ENCODE data around the gene ADD2. TPM values are rescaled to one million over a fixed set of nuclear protein-coding genes. Genes with fewer than 3 reads are reported as not detected.

Gene ADD2
- total RNA-seq, 6 experiments from 2014 or later = not detected

GRCh38 chr2:70724366-70724765 lies 43.6 kb downstream of the ADD2 start:
- Mint-ChIP-seq H3K9me3 (no peaks in the 10 kb centered on the region), H3K4me3 (no peak overlapping the region), H3K4me1 (ENCODE audit: low read depth) (peaks cover 7% of the 10 kb centered on the region), H3K27ac (no peak overlapping the region), H3K27me3 (ENCODE audit: insufficient read depth) (peaks cover 9% of the 10 kb centered on the region), H3K36me3 (ENCODE audit: low read depth) (no peaks in the 10 kb centered on the region)
- DNase-seq = no peak
- TF ChIP-seq CTCF (IDR thresholded peaks at IDR 0.05) = no peak

GRCh38 chr2:70723286-70723885 lies 44.6 kb downstream of the ADD2 start:
- H3K4me3 Mint-ChIP-seq = no peak overlapping the region
- peaks cover 11% of the 10 kb centered on the region for H3K27me3 Mint-ChIP-seq (ENCODE audit: insufficient read depth)
- no peak for TF ChIP-seq CTCF (IDR thresholded peaks at IDR 0.05)
- H3K27ac Mint-ChIP-seq = no peak overlapping the region
- H3K36me3 Mint-ChIP-seq (ENCODE audit: low read depth) = no peaks in the 10 kb centered on the region
- peaks cover 7% of the 10 kb centered on the region for H3K4me1 Mint-ChIP-seq (ENCODE audit: low read depth)
- H3K9me3 Mint-ChIP-seq = no peaks in the 10 kb centered on the region
- DNase-seq = no peak

GRCh38 chr2:70720124-70720523 lies 47.9 kb downstream of the ADD2 start:
- no peak for TF ChIP-seq CTCF (IDR thresholded peaks at IDR 0.05)
- Mint-ChIP-seq H3K36me3 (ENCODE audit: low read depth) (no peaks in the 10 kb centered on the region), H3K27me3 (ENCODE audit: insufficient read depth) (peaks cover 35% of the 10 kb centered on the region), H3K4me3 (no peak overlapping the region), H3K27ac (no peak overlapping the region), H3K9me3 (no peaks in the 10 kb centered on the region), H3K4me1 (ENCODE audit: low read depth) (no peaks in the 10 kb centered on the region)
- DNase-seq = no peak

- TF ChIP-seq CTCF (IDR thresholded peaks at IDR 0.05) = no peak
- H3K27me3 Mint-ChIP-seq (ENCODE audit: insufficient read depth) = peaks cover 35% of the 10 kb centered on the region
- no peak overlapping the region for H3K27ac Mint-ChIP-seq
- no peak overlapping the region for H3K4me3 Mint-ChIP-seq
- no peaks in the 10 kb centered on the region for H3K9me3 Mint-ChIP-seq
- no peaks in the 10 kb centered on the region for H3K36me3 Mint-ChIP-seq (ENCODE audit: low read depth)
- DNase-seq = no peak
- H3K4me1 Mint-ChIP-seq (ENCODE audit: low read depth) = no peaks in the 10 kb centered on the region
These were observed 48.8 kb downstream of the ADD2 start for GRCh38 chr2:70719231-70719630.

GRCh38 chr2:70718736-70719135 lies 49.3 kb downstream of the ADD2 start:
- H3K9me3 Mint-ChIP-seq = no peaks in the 10 kb centered on the region
- H3K27ac Mint-ChIP-seq = no peak overlapping the region
- peaks cover 37% of the 10 kb centered on the region for H3K27me3 Mint-ChIP-seq (ENCODE audit: insufficient read depth)
- no peak for DNase-seq
- TF ChIP-seq CTCF (IDR thresholded peaks at IDR 0.05) = no peak
- H3K36me3 Mint-ChIP-seq (ENCODE audit: low read depth) = no peaks in the 10 kb centered on the region
- no peaks in the 10 kb centered on the region for H3K4me1 Mint-ChIP-seq (ENCODE audit: low read depth)
- no peak overlapping the region for H3K4me3 Mint-ChIP-seq

GRCh38 chr2:70718241-70718640 lies 49.8 kb downstream of the ADD2 start:
- H3K36me3 Mint-ChIP-seq (ENCODE audit: low read depth) = no peaks in the 10 kb centered on the region
- DNase-seq = no peak

More at GRCh38 chr2:70718241-70718640, 49.8 kb downstream of the ADD2 start:
- Mint-ChIP-seq H3K9me3 (no peaks in the 10 kb centered on the region), H3K4me3 (no peak overlapping the region), H3K27ac (no peak overlapping the region), H3K4me1 (ENCODE audit: low read depth) (no peaks in the 10 kb centered on the region), H3K27me3 (ENCODE audit: insufficient read depth) (peaks cover 42% of the 10 kb centered on the region)
- TF ChIP-seq CTCF (IDR thresholded peaks at IDR 0.05) = no peak
